Measurements from ENCODE around the gene ZNF526.

The ZNF526 gene

DNA sequence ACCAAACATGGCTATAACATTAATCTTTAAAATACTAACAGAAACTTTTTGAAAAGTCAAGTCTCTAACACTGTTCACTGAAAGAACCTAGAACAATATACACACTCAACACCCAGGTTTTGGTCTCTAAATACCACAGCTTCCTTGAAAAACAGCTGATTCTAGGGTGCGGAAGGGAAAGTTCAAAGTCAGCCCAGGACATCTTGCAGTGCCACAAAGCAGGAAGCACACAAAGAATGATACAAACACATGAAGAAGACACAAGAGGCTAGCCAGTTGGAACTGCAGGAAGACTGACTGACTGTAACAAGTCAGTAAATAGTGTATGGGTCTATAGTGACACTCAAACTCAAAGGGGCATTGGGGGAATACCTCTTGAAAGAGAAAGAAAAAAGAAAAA is 7.2 kb upstream of the ZNF526 start:
- H3K9me3 ChIP-seq (ENCODE audit: insufficient read depth, low read depth, low read length): no peaks in the 10 kb centered on the region
- no peak overlapping the region for H3K9ac ChIP-seq (ENCODE audit: low read depth, low read length)
- H3K27me3 ChIP-seq (ENCODE audit: insufficient read depth, low read length): no peaks in the 10 kb centered on the region
- H3K27ac ChIP-seq (ENCODE audit: low read length): no peak overlapping the region
- H3K36me3 ChIP-seq (ENCODE audit: insufficient read depth, low read depth, low read length): peaks cover 63% of the 10 kb centered on the region
- peaks cover 5% of the 10 kb centered on the region; the same call in 1 of the 2 replicates for H3K4me1 ChIP-seq (ENCODE audit: insufficient read depth, low read length)
- no peak overlapping the region for H3K4me3 ChIP-seq (ENCODE audit: low read length)

DNA sequence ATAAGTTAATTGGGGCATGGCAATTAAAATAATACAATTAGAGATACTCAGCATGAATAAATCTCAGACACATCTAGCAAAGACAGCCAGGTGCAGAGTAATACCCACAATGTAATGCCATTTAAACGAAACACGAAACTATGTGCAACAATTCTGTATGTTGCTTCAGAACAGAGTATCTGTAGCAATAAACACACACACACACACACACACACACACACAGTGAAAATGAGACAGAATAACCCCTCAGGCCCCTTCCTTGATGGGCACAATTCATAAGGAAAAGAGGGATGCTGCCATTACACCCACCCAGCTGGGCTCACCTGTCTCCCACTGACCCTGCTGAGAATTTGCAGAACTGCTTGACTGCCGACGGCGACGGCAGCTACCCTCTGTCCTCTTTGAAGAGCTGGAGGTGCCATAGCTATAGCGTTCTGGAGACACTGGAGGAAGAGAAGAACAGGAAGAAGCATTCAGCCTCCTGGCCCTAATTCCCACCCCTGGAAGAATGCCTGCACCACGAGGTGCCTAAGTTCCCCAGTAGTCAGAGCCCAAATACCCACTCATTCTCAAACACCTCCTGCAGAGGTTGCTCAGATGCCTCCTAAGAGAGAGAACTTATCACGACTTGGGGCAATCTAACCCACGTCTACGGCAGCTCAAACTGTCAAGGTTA is 5.2 kb upstream of the ZNF526 start:
- peaks cover 5% of the 10 kb centered on the region; the same call in 1 of the 2 replicates for H3K4me1 ChIP-seq (ENCODE audit: insufficient read depth, low read length)
- H3K27me3 ChIP-seq (ENCODE audit: insufficient read depth, low read length): no peaks in the 10 kb centered on the region
- H3K9ac ChIP-seq (ENCODE audit: low read depth, low read length): no peak overlapping the region
- peaks cover 42% of the 10 kb centered on the region for H3K36me3 ChIP-seq (ENCODE audit: insufficient read depth, low read depth, low read length)
- no peak overlapping the region for H3K27ac ChIP-seq (ENCODE audit: low read length)
- no peak overlapping the region for H3K4me3 ChIP-seq (ENCODE audit: low read length)
- H3K9me3 ChIP-seq (ENCODE audit: insufficient read depth, low read depth, low read length): no peaks in the 10 kb centered on the region

GRCh38 chr19:42216653-42217519 is 3.2 kb upstream of the ZNF526 start:
- Histone ChIP-seq H3K9me3 (ENCODE audit: insufficient read depth, low read depth, low read length) (no peaks in the 10 kb centered on the region), H3K4me3 (ENCODE audit: low read length) (peak overlapping the region; percentile 90), H3K4me1 (ENCODE audit: insufficient read depth, low read length) (peaks cover 8% of the 10 kb centered on the region; the same call in 1 of the 2 replicates), H3K27me3 (ENCODE audit: insufficient read depth, low read length) (no peaks in the 10 kb centered on the region), H3K36me3 (ENCODE audit: insufficient read depth, low read depth, low read length) (peaks cover 31% of the 10 kb centered on the region), H3K27ac (ENCODE audit: low read length) (peak overlapping the region; percentile 26), H3K9ac (ENCODE audit: low read depth, low read length) (peak overlapping the region; percentile 89)

DNA sequence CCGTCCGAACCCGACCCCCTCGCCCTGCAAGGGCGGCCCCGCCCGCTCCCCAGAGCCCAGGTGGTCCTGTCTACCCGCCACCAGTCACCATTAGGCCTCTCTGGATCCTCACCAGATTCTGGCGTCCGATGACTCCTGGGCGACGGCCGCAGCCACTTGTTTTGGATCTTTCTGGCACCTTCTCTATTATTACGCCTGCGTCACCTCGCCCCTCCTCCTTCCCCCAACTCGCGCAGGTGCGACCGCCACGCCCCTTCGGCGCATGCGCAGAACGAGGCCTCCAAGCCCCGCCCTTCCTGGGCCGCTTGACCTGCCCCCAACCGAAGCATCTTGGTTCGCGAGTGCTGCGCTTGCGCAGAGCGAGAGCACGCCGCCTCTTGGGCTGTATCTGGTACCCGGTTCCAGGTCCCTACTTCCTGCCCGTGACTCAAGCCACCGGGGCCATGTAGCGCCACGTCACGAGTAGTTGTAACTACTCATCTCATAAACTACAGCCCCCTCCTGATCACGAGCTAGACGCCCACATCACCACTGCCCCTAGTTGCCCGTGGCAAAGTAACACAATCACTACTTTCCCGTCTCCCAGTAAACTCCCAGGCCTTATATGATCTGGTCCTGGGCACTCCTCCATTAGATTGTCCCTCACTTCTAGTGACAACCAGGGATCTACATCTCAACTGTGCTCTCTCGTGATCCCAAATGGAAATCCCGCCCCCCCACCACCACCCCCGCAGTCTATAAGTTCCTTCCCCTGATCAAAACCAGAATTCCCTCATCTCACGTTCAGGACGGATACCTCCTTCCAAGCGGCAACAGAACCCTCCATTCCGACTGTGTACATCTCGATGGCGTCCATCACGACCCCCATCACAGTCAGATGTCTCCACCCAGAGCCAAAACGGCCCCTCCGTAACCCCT is 2.3 kb upstream of the ZNF526 start, which contains the start of gene DEDD2:
TSS of gene DEDD2 (minus strand) at position 158 of the 918 bp plus-strand sequence. CDS start 670 bp downstream, outside the sequence.
- no peaks in the 10 kb centered on the region for H3K9me3 ChIP-seq (ENCODE audit: insufficient read depth, low read depth, low read length)
- peak within 1 kb of the TSS; percentile 75 for H3K27ac ChIP-seq (ENCODE audit: low read length)
- H3K9ac ChIP-seq (ENCODE audit: low read depth, low read length): peak within 1 kb of the TSS; percentile 89
- H3K36me3 ChIP-seq (ENCODE audit: insufficient read depth, low read depth, low read length): peaks cover 33% of the 10 kb centered on the region
- peak within 1 kb of the TSS; percentile 90 for H3K4me3 ChIP-seq (ENCODE audit: low read length)
- peaks cover 8% of the 10 kb centered on the region; the same call in 1 of the 2 replicates for H3K4me1 ChIP-seq (ENCODE audit: insufficient read depth, low read length)
- H3K27me3 ChIP-seq (ENCODE audit: insufficient read depth, low read length): no peaks in the 10 kb centered on the region

DNA sequence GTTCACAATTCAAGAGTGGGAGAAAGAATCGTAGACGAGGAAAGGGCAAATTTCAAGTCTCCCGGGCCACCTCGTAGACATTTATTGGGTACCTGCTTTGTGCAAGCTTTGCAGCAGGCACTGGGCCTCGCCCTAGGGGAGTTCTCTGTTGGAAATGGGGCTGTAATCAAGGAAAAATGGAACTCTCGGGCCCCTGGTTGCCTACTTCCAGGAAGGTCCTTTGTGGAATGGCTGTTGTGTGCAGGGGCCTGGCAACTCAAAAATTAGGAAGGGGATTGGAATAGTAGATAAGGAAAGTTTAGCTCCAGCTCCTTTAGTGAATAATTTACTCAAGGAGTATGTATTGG is 612 bp downstream of the ZNF526 start:
- H3K36me3 ChIP-seq (ENCODE audit: insufficient read depth, low read depth, low read length): peaks cover 22% of the 10 kb centered on the region
- H3K27me3 ChIP-seq (ENCODE audit: insufficient read depth, low read length): no peaks in the 10 kb centered on the region
- H3K4me3 ChIP-seq (ENCODE audit: low read length): peak overlapping the region; percentile 90
- peaks cover 8% of the 10 kb centered on the region; the same call in 1 of the 2 replicates for H3K4me1 ChIP-seq (ENCODE audit: insufficient read depth, low read length)
- no peaks in the 10 kb centered on the region for H3K9me3 ChIP-seq (ENCODE audit: insufficient read depth, low read depth, low read length)
- H3K9ac ChIP-seq (ENCODE audit: low read depth, low read length): peak overlapping the region; percentile 90
- H3K27ac ChIP-seq (ENCODE audit: low read length): peak overlapping the region; percentile 66

DNA sequence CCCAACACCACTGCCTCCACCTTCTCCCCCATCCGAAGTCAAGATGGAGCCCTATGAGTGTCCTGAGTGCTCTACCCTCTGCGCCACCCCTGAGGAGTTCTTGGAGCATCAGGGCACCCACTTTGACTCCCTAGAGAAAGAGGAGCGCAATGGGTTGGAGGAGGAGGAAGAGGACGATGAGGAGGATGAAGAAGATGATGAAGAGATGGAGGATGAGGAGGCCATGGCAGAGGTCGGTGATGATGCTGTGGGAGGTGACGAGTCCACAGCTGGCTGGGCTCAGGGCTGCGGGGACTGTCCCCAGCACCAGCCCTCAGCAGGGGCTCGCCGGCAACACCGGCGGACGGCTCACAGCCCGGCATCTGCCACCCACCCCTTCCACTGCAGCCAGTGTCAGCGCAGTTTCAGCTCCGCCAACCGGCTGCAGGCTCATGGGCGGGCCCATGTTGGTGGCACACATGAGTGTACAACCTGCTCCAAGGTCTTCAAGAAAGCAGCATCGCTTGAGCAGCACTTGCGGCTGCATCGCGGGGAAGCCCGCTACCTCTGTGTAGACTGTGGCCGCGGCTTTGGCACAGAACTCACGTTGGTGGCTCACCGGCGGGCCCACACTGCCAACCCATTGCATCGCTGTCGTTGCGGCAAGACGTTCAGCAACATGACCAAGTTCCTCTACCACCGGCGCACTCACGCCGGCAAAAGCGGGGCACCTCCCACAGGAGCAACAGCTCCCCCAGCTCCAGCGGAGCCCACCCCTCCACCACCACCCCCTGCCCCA is 5.0 kb downstream of the ZNF526 start:
- no peaks in the 10 kb centered on the region for H3K9me3 ChIP-seq (ENCODE audit: insufficient read depth, low read depth, low read length)
- peaks cover 58% of the 10 kb centered on the region for H3K36me3 ChIP-seq (ENCODE audit: insufficient read depth, low read depth, low read length)
- peaks cover 3% of the 10 kb centered on the region; the same call in 1 of the 2 replicates for H3K4me1 ChIP-seq (ENCODE audit: insufficient read depth, low read length)
- H3K27ac ChIP-seq (ENCODE audit: low read length): no peak overlapping the region
- no peaks in the 10 kb centered on the region for H3K27me3 ChIP-seq (ENCODE audit: insufficient read depth, low read length)
- H3K9ac ChIP-seq (ENCODE audit: low read depth, low read length): no peak overlapping the region
- H3K4me3 ChIP-seq (ENCODE audit: low read length): no peak overlapping the region

DNA sequence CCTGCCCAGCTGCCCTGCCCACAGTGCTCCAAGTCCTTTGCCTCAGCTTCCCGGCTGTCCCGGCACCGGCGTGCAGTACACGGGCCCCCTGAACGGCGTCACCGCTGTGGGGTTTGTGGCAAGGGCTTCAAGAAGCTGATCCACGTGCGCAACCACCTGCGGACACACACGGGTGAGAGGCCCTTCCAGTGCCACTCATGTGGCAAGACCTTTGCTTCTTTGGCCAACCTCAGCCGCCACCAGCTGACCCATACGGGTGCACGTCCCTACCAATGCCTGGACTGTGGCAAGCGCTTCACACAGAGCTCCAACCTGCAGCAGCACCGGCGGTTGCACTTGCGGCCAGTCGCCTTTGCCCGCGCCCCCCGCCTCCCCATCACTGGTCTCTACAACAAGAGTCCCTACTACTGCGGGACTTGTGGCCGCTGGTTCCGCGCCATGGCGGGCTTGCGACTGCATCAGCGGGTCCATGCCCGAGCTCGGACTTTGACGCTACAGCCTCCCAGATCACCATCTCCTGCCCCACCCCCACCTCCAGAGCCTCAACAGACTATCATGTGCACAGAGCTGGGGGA is 5.7 kb downstream of the ZNF526 start:
- H3K27ac ChIP-seq (ENCODE audit: low read length): no peak overlapping the region
- no peak overlapping the region for H3K9ac ChIP-seq (ENCODE audit: low read depth, low read length)
- H3K27me3 ChIP-seq (ENCODE audit: insufficient read depth, low read length): no peaks in the 10 kb centered on the region
- peaks cover 3% of the 10 kb centered on the region; the same call in 1 of the 2 replicates for H3K4me1 ChIP-seq (ENCODE audit: insufficient read depth, low read length)
- no peak overlapping the region for H3K4me3 ChIP-seq (ENCODE audit: low read length)
- peaks cover 65% of the 10 kb centered on the region for H3K36me3 ChIP-seq (ENCODE audit: insufficient read depth, low read depth, low read length)
- no peaks in the 10 kb centered on the region for H3K9me3 ChIP-seq (ENCODE audit: insufficient read depth, low read depth, low read length)

DNA sequence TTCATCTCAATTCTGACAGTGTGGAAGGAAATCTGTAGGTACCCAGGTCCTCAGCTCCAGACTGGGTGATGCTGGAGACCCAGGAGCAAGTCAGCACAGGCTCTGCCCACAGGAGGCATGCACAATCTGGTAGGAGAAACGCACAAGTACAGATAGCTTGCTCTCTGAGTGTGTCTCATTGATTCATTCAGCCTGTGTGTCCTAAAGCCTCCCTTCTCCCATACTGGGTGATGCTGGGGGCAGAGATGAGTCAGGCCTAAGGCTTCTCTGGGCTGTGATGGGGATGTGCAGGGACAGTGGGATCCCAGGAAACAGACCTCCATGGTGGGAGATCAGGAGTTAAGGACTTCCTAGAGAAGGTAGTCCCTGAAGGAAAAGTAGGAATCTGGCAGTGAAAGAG is 6.8 kb downstream of the ZNF526 start:
- no peak overlapping the region for H3K9ac ChIP-seq (ENCODE audit: low read depth, low read length)

GRCh38 chr19:42228641-42229040 is 8.5 kb downstream of the ZNF526 start:
- Histone ChIP-seq H3K4me3 (ENCODE audit: low read length) (no peak overlapping the region), H3K36me3 (ENCODE audit: insufficient read depth, low read depth, low read length) (peaks cover 86% of the 10 kb centered on the region)

More for the DNA sequence above, 6.8 kb downstream of the ZNF526 start:
- Histone ChIP-seq H3K27me3 (ENCODE audit: insufficient read depth, low read length) (no peaks in the 10 kb centered on the region), H3K9me3 (ENCODE audit: insufficient read depth, low read depth, low read length) (no peaks in the 10 kb centered on the region), H3K36me3 (ENCODE audit: insufficient read depth, low read depth, low read length) (peaks cover 76% of the 10 kb centered on the region), H3K27ac (ENCODE audit: low read length) (no peak overlapping the region), H3K4me3 (ENCODE audit: low read length) (no peak overlapping the region), H3K4me1 (ENCODE audit: insufficient read depth, low read length) (no peaks in the 10 kb centered on the region)

GRCh38 chr19:42229301-42229854 is 9.3 kb downstream of the ZNF526 start:
- Histone ChIP-seq H3K27ac (ENCODE audit: low read length) (no peak overlapping the region), H3K27me3 (ENCODE audit: insufficient read depth, low read length) (no peaks in the 10 kb centered on the region), H3K36me3 (ENCODE audit: insufficient read depth, low read depth, low read length) (peaks cover 89% of the 10 kb centered on the region), H3K4me1 (ENCODE audit: insufficient read depth, low read length) (no peaks in the 10 kb centered on the region), H3K4me3 (ENCODE audit: low read length) (no peak overlapping the region), H3K9ac (ENCODE audit: low read depth, low read length) (no peak overlapping the region), H3K9me3 (ENCODE audit: insufficient read depth, low read depth, low read length) (no peaks in the 10 kb centered on the region)

More at GRCh38 chr19:42228641-42229040, 8.5 kb downstream of the ZNF526 start:
- Histone ChIP-seq H3K4me1 (ENCODE audit: insufficient read depth, low read length) (no peaks in the 10 kb centered on the region), H3K9ac (ENCODE audit: low read depth, low read length) (no peak overlapping the region), H3K9me3 (ENCODE audit: insufficient read depth, low read depth, low read length) (no peaks in the 10 kb centered on the region), H3K27me3 (ENCODE audit: insufficient read depth, low read length) (no peaks in the 10 kb centered on the region), H3K27ac (ENCODE audit: low read length) (no peak overlapping the region)
